ENCODE data around the gene MCRS1.

MCRS1 gene

GRCh38 chr12:49582201-49582600 lies 14.3 kb upstream of the MCRS1 start:
- DNase-seq = no peak

- DNase-seq = peak; percentile 56 to 85
These were observed 12.9 kb upstream of the MCRS1 start for GRCh38 chr12:49580572-49581535.

DNA sequence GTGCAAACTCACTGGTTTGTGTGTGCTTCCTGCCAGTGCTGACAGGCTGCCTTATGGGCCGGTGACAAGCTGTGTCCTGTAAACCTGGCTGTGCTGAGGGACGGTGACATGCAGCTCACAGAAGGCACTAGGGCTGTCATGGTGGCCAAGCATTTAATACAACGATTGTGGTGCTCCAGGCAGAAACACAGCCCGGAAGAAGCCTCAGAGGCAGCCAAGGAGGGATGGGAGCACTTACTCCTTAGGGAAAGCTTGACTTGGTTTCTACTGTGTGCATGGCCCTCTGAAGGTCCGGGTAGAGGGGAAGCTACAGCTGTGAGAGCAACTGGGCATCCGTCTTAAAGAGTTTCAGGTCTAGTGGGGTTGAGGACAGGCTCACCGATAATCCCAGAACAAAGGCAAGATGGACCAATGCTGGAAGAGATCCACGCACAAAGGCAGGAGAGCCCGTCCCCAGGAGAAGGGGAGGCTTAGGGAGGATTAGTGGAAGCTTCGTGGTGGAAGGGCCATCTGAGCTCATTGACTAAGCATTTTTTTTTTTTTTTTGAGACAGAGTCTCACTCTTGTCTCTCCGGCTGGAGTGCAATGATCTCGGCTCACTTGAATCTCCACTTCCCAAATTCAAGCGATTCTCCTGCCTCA lies 10.7 kb upstream of the MCRS1 start:
- no peak for DNase-seq

GRCh38 chr12:49577589-49578315 lies 9.8 kb upstream of the MCRS1 start:
- DNase-seq = no peak

DNA sequence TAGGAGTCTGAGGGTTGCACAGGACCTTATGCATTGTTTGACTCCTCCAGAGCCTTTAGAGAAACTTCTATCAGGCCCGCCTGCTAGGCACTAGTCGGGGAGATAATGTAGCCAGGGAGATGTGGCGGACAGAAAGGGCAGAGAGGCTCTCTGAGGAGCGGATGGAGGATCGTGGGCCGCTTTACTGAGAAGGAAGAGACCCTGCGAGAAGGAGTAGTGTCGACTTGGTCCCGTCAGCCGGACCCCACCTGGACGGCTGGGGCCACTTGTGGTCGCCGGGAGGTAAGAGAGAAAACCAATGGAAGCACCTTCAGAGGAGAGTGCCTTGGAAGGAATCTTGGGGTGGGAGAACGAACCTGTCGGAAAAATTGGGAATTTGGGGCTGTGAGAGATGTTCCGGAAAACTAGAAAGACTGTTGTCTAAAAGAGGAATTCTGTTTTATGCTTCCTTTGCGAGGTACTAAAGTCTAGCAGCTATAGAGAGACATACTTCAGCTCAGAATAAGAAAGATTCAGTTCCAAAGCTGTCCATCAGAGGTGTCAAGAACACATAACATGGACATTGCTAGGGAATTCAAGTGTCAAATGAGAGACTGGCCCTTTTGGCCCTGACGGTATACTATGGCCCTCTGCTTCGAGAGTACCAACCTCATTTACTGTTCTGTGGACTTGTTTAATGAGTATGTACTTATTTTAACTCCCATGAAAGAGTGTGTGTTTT lies 660 bp upstream of the MCRS1 start:
- no peak for DNase-seq

DNA sequence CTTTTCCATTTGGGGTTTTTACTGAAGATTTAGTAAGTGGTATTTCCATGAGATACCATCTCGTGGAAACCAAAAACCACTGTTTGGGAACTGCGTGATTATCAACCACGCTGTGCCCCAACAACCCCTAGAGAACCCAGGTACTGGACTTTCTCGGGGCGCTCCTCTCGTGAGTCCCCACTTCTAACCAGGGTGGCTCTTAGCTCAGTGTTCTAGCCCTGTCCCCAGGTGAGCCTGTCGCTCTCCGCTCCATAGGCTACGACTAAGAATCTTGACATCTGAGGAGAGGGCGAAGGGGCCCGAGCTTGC lies 686 bp downstream of the MCRS1 start:
- DNase-seq = no peak

GRCh38 chr12:49566361-49566760 lies 1.6 kb downstream of the MCRS1 start:
- DNase-seq = no peak

GRCh38 chr12:49565406-49566265 lies 2.3 kb downstream of the MCRS1 start:
- no peak for DNase-seq

GRCh38 chr12:49564686-49565405 lies 3.1 kb downstream of the MCRS1 start:
- no peak for DNase-seq

DNA sequence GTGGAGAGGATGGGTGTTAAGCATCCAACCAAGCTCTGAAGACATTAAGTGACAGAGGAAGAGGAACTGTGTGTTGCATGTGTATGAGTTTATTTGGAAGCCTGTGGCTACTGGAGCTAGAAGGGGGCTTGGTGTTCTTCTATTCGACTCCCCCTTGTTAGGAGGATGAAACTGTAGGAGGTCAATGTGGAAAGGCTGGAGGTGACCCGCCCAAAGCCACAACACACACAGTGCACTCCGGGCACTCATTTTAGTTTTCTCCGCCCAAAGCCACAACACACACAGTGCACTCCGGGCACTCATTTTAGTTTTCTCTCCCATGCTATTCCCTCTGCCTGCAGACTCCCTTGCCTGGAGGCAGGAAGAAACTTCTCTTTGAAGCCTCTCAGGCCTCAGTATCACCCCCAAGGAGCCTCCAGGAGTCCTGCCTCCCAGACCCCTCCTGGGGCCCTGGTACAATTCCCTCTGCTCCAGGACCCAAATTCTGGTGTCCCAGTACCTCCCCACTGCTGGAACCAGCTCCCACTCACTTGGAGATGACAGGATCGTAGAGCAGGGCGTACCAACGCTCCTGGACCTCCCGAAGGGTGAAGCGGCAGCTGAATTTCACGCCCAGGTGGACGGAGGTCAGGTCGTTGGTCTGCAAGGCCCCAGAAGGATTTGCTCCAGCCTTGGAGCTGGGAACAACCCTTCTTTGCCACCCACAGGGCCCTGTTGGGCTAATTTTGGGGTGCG lies 3.8 kb downstream of the MCRS1 start:
- DNase-seq = no peak

GRCh38 chr12:49562831-49563230 lies 5.1 kb downstream of the MCRS1 start:
- no peak for DNase-seq

- no peak for DNase-seq
These were observed 5.7 kb downstream of the MCRS1 start for GRCh38 chr12:49562233-49562632.

- DNase-seq = no peak
These were observed 7.2 kb downstream of the MCRS1 start for GRCh38 chr12:49560695-49561094.

- no peak for DNase-seq
These were observed 8.8 kb downstream of the MCRS1 start for GRCh38 chr12:49559011-49559675.

- DNase-seq = no peak
These were observed 9.4 kb downstream of the MCRS1 start for GRCh38 chr12:49558526-49558925.

DNA sequence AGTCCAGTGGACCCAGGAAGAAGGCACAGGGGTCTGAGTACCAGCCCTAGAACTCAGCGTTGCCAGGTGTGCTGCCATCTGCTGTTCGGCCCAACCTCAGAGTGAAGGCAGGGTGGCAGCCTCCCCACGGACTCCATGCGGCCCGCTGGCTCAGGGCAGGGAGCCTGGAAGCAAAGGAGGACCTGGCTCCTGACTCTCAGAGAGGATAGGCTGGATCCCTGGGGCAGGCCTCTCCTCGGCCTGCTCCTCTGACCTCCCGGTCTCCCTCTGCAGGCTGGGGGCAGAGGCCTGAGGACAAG lies 10.1 kb downstream of the MCRS1 start:
- no peak for DNase-seq

DNA sequence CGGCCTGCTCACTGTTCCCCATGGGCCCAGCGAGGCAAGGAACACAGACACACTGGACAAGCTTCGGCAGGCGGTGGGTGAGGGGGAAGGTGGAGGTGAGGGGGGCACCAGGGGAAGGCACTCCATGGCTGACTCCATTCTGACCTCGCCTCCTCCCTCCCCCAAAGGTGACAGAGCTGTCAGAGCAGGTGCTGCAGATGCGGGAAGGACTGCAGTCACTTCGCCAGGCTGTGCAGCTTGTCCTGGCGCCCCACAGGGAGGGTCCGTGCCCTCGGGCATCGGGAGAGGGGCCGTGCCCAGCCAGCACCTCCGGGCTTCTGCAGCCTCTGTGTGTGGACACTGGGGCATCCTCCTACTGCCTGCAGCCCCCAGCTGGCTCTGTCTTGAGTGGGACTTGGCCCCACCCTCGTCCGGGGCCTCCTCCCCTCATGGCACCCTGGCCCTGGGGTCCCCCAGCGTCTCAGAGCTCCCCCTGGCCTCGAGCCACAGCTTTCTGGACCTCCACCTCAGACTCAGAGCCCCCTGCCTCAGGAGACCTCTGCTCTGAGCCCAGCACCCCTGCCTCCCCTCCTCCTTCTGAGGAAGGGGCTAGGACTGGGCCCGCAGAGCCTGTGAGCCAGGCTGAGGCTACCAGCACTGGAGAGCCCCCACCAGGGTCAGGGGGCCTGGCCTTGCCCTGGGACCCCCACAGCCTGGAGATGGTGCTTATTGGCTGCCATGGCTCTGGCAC lies 10.6 kb downstream of the MCRS1 start:
- no peak for DNase-seq

DNA sequence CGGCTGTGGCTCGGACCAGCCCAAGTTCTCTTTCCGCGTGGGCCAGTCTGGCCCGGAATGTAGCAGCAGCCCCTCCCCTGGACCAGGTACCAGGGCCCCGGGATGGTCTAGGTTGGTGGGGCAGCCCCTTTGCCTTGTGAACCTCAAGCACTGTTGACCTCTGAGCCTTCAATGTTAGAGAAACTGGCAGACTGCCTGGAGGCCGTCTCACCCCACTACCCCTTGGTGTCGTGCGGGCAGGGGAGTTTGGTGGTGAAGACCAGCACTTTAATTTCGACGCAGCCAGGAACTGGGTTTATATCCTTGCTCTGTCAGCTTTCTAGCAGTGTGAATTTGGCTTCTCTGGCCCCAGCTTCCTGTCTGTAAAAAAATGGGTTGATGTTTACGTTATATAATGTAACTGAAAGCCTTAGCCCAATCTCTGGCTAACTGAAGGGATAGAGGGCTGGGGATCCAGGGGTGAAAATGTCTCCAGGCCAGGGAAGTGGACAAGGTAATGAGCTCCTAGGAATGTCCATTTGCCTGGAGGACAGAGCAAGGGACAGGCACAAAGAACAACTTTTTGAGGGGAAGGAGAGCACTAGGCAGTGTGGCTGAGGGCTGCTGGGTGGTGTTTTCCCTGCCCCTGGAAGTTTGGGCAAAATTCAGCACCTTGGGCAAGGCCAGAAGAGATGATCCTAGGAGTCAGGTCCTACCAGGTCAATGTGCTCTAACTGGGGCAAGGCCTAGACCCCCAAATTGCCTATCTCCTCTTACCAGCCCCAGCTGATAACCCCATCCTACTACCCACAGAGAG lies 11.4 kb downstream of the MCRS1 start:
- no peak for DNase-seq
